HS-27A (cell line): Measurements from ENCODE around the gene MRPS22.

Source experiments
- DNase-seq: peaks from one replicate; pipeline ENCODE4 v3.0.0-alpha.2; 2012; ENCODE audit warnings: low read depth, missing footprints

Gene MRPS22

GRCh38 chr3:139343895-139344856, at the start of gene MRPS22:
TSS of gene MRPS22 (plus strand) at chr3:139344020. CDS start at chr3:139344027, 7 bp downstream.
- DNase-seq: peak; percentile 72

- no peak for DNase-seq
These were observed 48.8 kb upstream of the MRPS22 start for GRCh38 chr3:139295040-139295439.

GRCh38 chr3:139296141-139296718, 47.6 kb upstream of the MRPS22 start:
- no peak for DNase-seq

GRCh38 chr3:139297588-139298311, 46.1 kb upstream of the MRPS22 start:
- DNase-seq: no peak

GRCh38 chr3:139299261-139300132, 44.3 kb upstream of the MRPS22 start:
- no peak for DNase-seq

- no peak for DNase-seq
These were observed 43.4 kb upstream of the MRPS22 start for GRCh38 chr3:139300416-139300815.

- no peak for DNase-seq
These were observed 42.6 kb upstream of the MRPS22 start for GRCh38 chr3:139301183-139301582.

- no peak for DNase-seq
These were observed 42.2 kb upstream of the MRPS22 start for GRCh38 chr3:139301654-139302053.

- peak; percentile 93 for DNase-seq
These were observed 41.6 kb upstream of the MRPS22 start for GRCh38 chr3:139302084-139302800.

GRCh38 chr3:139302801-139303113, 41.1 kb upstream of the MRPS22 start:
- DNase-seq: no peak

GRCh38 chr3:139303216-139303615, 40.6 kb upstream of the MRPS22 start:
- DNase-seq: no peak

GRCh38 chr3:139304383-139304782, 39.4 kb upstream of the MRPS22 start:
- no peak for DNase-seq

- DNase-seq: no peak
These were observed 37.7 kb upstream of the MRPS22 start for GRCh38 chr3:139306078-139306477.

GRCh38 chr3:139307072-139307491, 36.7 kb upstream of the MRPS22 start:
- DNase-seq: no peak

GRCh38 chr3:139307601-139308555, 35.9 kb upstream of the MRPS22 start:
- DNase-seq: no peak

GRCh38 chr3:139308560-139308959, 35.3 kb upstream of the MRPS22 start:
- DNase-seq: no peak

- no peak for DNase-seq
These were observed 34.7 kb upstream of the MRPS22 start for GRCh38 chr3:139309061-139309591.

GRCh38 chr3:139309880-139310279, 33.9 kb upstream of the MRPS22 start:
- no peak for DNase-seq

GRCh38 chr3:139310474-139310933, 33.3 kb upstream of the MRPS22 start:
- DNase-seq: peak; percentile 64

GRCh38 chr3:139311557-139311956, 32.3 kb upstream of the MRPS22 start:
- DNase-seq: no peak
